ENCODE results near the gene TES. TPM values are rescaled to one million over a fixed set of nuclear protein-coding genes. Genes with fewer than 3 reads are reported as not detected.

TES gene
- total RNA-seq = 65.9 and 103 TPM in 2 replicates

GRCh38 chr7:116210345-116211005 lies at the start of gene TES:
Gene TES (plus strand): TSS chr7:116210539. CDS start chr7:116210708, 169 bp downstream.

Other genes with a start within 250 kb of the TES start
- gene TFEC, start 179.8 kb upstream of the TES start, total RNA-seq = under 0.01 and 0.46 TPM in 2 replicates

Data from smooth muscle cell of the umbilical artery (primary cell).